HG03432 (cell line): Measurements from ENCODE around the gene CGN.

ENCODE experiments used
- ATAC-seq: cut with Tn5 transposase; IDR thresholded peaks from one replicate; pipeline ENCODE4 v1.9.1; 2021; ENCODE audit warnings: mild to moderate bottlenecking, moderate library complexity; ENCODE audit not compliant: unreplicated experiment

CGN gene

GRCh38 chr1:151510957-151511635 lies at the start of gene CGN:
CGN (plus strand) TSS chr1:151511387; CDS start chr1:151518520, 7,133 bp downstream.
- ATAC-seq: peak; percentile 85

- ATAC-seq: no peak
These were observed 49.5 kb upstream of the CGN start for GRCh38 chr1:151461694-151462093.

GRCh38 chr1:151465026-151465425 lies 46.2 kb upstream of the CGN start:
- no peak for ATAC-seq

- ATAC-seq: no peak
These were observed 38.1 kb upstream of the CGN start for GRCh38 chr1:151472856-151473731.

- ATAC-seq: no peak
These were observed 36.4 kb upstream of the CGN start for GRCh38 chr1:151474745-151475144.

GRCh38 chr1:151475175-151475574 lies 36.0 kb upstream of the CGN start:
- peak; percentile 83 for ATAC-seq

GRCh38 chr1:151476083-151476482 lies 35.1 kb upstream of the CGN start:
- no peak for ATAC-seq

GRCh38 chr1:151477066-151477465 lies 34.1 kb upstream of the CGN start:
- ATAC-seq: no peak

- no peak for ATAC-seq
These were observed 32.9 kb upstream of the CGN start for GRCh38 chr1:151478140-151478812.

- no peak for ATAC-seq
These were observed 32.3 kb upstream of the CGN start for GRCh38 chr1:151478923-151479322.

- no peak for ATAC-seq
These were observed 31.7 kb upstream of the CGN start for GRCh38 chr1:151479462-151479861.

- ATAC-seq: no peak
These were observed 29.2 kb upstream of the CGN start for GRCh38 chr1:151482017-151482416.

- ATAC-seq: no peak
These were observed 25.4 kb upstream of the CGN start for GRCh38 chr1:151485685-151486255.

GRCh38 chr1:151486557-151486956 lies 24.6 kb upstream of the CGN start:
- no peak for ATAC-seq

GRCh38 chr1:151491641-151492040 lies 19.5 kb upstream of the CGN start:
- ATAC-seq: no peak

GRCh38 chr1:151492120-151492519 lies 19.1 kb upstream of the CGN start:
- ATAC-seq: no peak

- no peak for ATAC-seq
These were observed 18.1 kb upstream of the CGN start for GRCh38 chr1:151493042-151493441.

GRCh38 chr1:151494741-151495281 lies 16.4 kb upstream of the CGN start:
- no peak for ATAC-seq

- no peak for ATAC-seq
These were observed 15.9 kb upstream of the CGN start for GRCh38 chr1:151495316-151495715.

GRCh38 chr1:151499365-151499764 lies 11.8 kb upstream of the CGN start:
- ATAC-seq: no peak

- ATAC-seq: no peak
These were observed 11.3 kb upstream of the CGN start for GRCh38 chr1:151499930-151500329.
